GM12878 (cell line): ENCODE results near the gene PRRC2C. TPM values are rescaled to one million over a fixed set of nuclear protein-coding genes. Genes with fewer than 3 reads are reported as not detected.

Experiments
- ATAC-seq: fragments of 200-7000 bp; cut with Tn5 transposase; 3 replicates; pipeline ENCODE4 v1.9.1; 2020; ENCODE audit warnings: mild to moderate bottlenecking, moderate library complexity
- BruUV-seq: library from RNA; stranded (reverse); fragments of 400-500 nt; replicated peaks from 2 replicates; lab custom pipeline; 2021; lab: Mats Ljungman, UMichigan
- CTCF ChIA-PET: fragments of 300-600 bp; sonication (Branson Sonifier 250); formaldehyde crosslinking; extraction: SDS; loops from one replicate; lab custom pipeline; 2021; ENCODE audit warnings: inconsistent platforms; lab: Yijun Ruan, JAX
- POLR2A ChIA-PET: fragments of 350-600 bp; formaldehyde crosslinking; extraction: SDS; loops from one replicate; lab custom pipeline; 2021; ENCODE audit warnings: inconsistent platforms; lab: Charles Lee
- RAD21 ChIA-PET: fragments of 300-600 bp; sonication (Branson Sonifier 250); formaldehyde crosslinking; loops from one replicate; lab custom pipeline; 2023; ENCODE audit warnings: antibody characterized with exemption; ENCODE audit not compliant: unreplicated experiment; lab: Charles Lee
- SMC1A ChIA-PET: fragments of 300-600 bp; sonication (Branson Sonifier 250); formaldehyde crosslinking; loops from one replicate; lab custom pipeline; 2023; ENCODE audit not compliant: unreplicated experiment, uncharacterized antibody; lab: Charles Lee
- DNase-seq: peaks from one replicate; pipeline ENCODE4 v3.0.0-alpha.2; 2011; ENCODE audit warnings: low read depth, low spot score
- FAIRE-seq: peaks from 3 replicates; lab custom pipeline; 2011; peaks lifted over from hg19 to GRCh38; lab: Jason Lieb, UNC
- H2AFZ ChIP-seq: 2 replicates; pipeline ENCODE4 v1.6.0; 2011; ENCODE audit warnings: low read depth, low read length, control low read depth; ENCODE audit not compliant: control insufficient read depth
- H3K27ac ChIP-seq: 2 replicates; pipeline ENCODE4 v1.5.1; 2011; ENCODE audit warnings: control low read depth; ENCODE audit not compliant: control insufficient read depth, insufficient read depth
- H3K27me3 ChIP-seq, 2 experiments: replicated peaks in 1 of 2; 2 replicates each; pipeline versions ENCODE4 v1.6.0 to v1.6.1; 2011; ENCODE audit warnings: low read length in 1 of 2; ENCODE audit not compliant: control insufficient read depth in 2 of 2, insufficient read depth in 2 of 2
- H3K36me3 ChIP-seq, 2 experiments: 2 replicates each; pipeline ENCODE4 v1.5.1; 2011; ENCODE audit warnings: low read length in 1 of 2; ENCODE audit not compliant: control insufficient read depth in 2 of 2, insufficient read depth in 2 of 2
- H3K4me1 ChIP-seq: 2 replicates; pipeline ENCODE4 v1.6.1; 2011; ENCODE audit warnings: mild to moderate bottlenecking, low read length, moderate library complexity, mixed read lengths; ENCODE audit not compliant: control insufficient read depth, insufficient read depth
- H3K4me2 ChIP-seq: 2 replicates; pipeline ENCODE4 v1.6.0; 2011; ENCODE audit warnings: control low read depth; ENCODE audit not compliant: control insufficient read depth, insufficient read depth
- H3K4me3 ChIP-seq: fragments of 200-600 bp; sonication (generic); 2 replicates; pipeline ENCODE4 v1.5.1; 2016
- H3K79me2 ChIP-seq: 2 replicates; pipeline ENCODE4 v1.6.0; 2011; ENCODE audit warnings: low read length; ENCODE audit not compliant: control insufficient read depth, insufficient read depth
- H3K9ac ChIP-seq: 2 replicates; pipeline ENCODE4 v1.8.0; 2011; ENCODE audit warnings: low read length, control low read depth, mixed read lengths; ENCODE audit not compliant: control insufficient read depth, insufficient read depth
- H3K9me3 ChIP-seq: replicated peaks from 3 replicates; pipeline ENCODE4 v1.5.1; 2011; ENCODE audit warnings: mild to moderate bottlenecking, low read length; ENCODE audit not compliant: control insufficient read depth, insufficient read depth
- H4K20me1 ChIP-seq: 2 replicates; pipeline ENCODE4 v1.6.0; 2011; ENCODE audit not compliant: control insufficient read depth, insufficient read depth
- ESRRA ChIP-seq: IDR thresholded peaks from 2 replicates; pipeline ENCODE4 v1.6.1; 2012; ENCODE audit warnings: mild to moderate bottlenecking, low read length, improper control_type of control experiment
- EZH2 ChIP-seq: IDR thresholded peaks from 2 replicates; pipeline ENCODE4 v1.6.1; 2012; ENCODE audit warnings: low read depth, mild to moderate bottlenecking, control low read depth, inconsistent platforms, low read length, borderline replicate concordance; ENCODE audit not compliant: control insufficient read depth
- MYB ChIP-seq: fragments of 150-350 bp; IDR thresholded peaks from 2 replicates; pipeline ENCODE4 v1.6.1; 2014; ENCODE audit warnings: mild to moderate bottlenecking, low read depth, low read length, borderline replicate concordance
- POLR2AphosphoS5 ChIP-seq: IDR thresholded peaks from 2 replicates; pipeline ENCODE4 v1.6.1; 2011; ENCODE audit warnings: mild to moderate bottlenecking, low read length, inconsistent platforms
- SKIL ChIP-seq: fragments of 450-650 bp; IDR thresholded peaks from 2 replicates; pipeline ENCODE4 v1.6.1; 2017; ENCODE audit warnings: mild to moderate bottlenecking, low read depth, inconsistent platforms; ENCODE audit not compliant: poor library complexity, severe bottlenecking
- SUPT20H ChIP-seq: IDR thresholded peaks from 2 replicates; pipeline ENCODE4 v1.6.1; 2011; ENCODE audit warnings: low read depth, mild to moderate bottlenecking, low read length, moderate library complexity, borderline replicate concordance; ENCODE audit not compliant: control insufficient read depth
- TBL1XR1 ChIP-seq: IDR thresholded peaks from 2 replicates; pipeline ENCODE4 v1.6.1; 2012; ENCODE audit warnings: low read depth, low read length, improper control_type of control experiment
- ZBTB33 ChIP-seq: fragments of 450-650 bp; IDR thresholded peaks from 2 replicates; pipeline ENCODE4 v1.6.1; 2017; ENCODE audit warnings: mild to moderate bottlenecking
- ZNF384 ChIP-seq: IDR thresholded peaks from 2 replicates; pipeline ENCODE4 v1.6.1; 2012; ENCODE audit warnings: low read depth, mild to moderate bottlenecking, low read length, improper control_type of control experiment, borderline replicate concordance
- WGBS: methylation state at CpG from one replicate; pipeline ENCODE4 v1.1.6; 2016; ENCODE audit warnings: low lambda C conversion rate; ENCODE audit not compliant: insufficient replicate concordance, insufficient coverage; ENCODE audit errors: missing lambda C conversion rate; 5-methylcytosine and 5-hydroxymethylcytosine counted together
- in situ Hi-C: fragments of 300-500 bp; cut with MboI; formaldehyde crosslinking; loops from 9 replicates; pipeline ENCODE4 v1.14.3; 2018; ENCODE audit warnings: mixed read lengths
- intact Hi-C: fragments of 100-400 bp; cut with micrococcal nuclease; formaldehyde crosslinking; loops from one replicate; pipeline ENCODE4 v1.14.2; 2022; ENCODE audit not compliant: unreplicated experiment
- polyA plus RNA-seq, 11 experiments: library from polyadenylated mRNA; depleted of rRNA in 4 of 11; unstranded in 6 of 11; stranded (reverse) in 5 of 11; fragments of >200 nt; fragmentation: Nextera tagmentation in 4 of 11; fragmentation: Illumina TruSeq in 1 of 11; extraction: Ambion mirVana in 4 of 11; extraction: Trizol in 1 of 11; gene quantifications; 1 replicate in 1 of 11; 2 replicates in 10 of 11; pipeline versions ENCODE4 v1.2.1 to v1.2.3, GENCODE V29; 2011 to 2016; ENCODE audit warnings: inconsistent platforms in 2 of 11, missing spikeins in 2 of 11, low read depth in 1 of 11
- total RNA-seq, 4 experiments: library from RNA; depleted of rRNA in 3 of 4; stranded (reverse); fragments of >200 nt in 3 of 4; fragmentation: Illumina TruSeq in 1 of 4; extraction: Trizol in 1 of 4; gene quantifications; 2 replicates each; pipeline versions ENCODE4 v1.2.1 to v1.2.3, GENCODE V29; 2013 to 2021
- TF ChIP-seq, protein P1 (sequence below): IDR thresholded peaks from 2 replicates; pipeline ENCODE4 v1.6.1; 2012; ENCODE audit warnings: mild to moderate bottlenecking, low read depth, low read length

PRRC2C gene
- total and polyA plus RNA-seq, 10 of the 15 experiments (the other 5 are each of a cell fraction or from before 2014, with no cell fraction given), result 53.4 to 182 (median 91.8) TPM

DNA sequence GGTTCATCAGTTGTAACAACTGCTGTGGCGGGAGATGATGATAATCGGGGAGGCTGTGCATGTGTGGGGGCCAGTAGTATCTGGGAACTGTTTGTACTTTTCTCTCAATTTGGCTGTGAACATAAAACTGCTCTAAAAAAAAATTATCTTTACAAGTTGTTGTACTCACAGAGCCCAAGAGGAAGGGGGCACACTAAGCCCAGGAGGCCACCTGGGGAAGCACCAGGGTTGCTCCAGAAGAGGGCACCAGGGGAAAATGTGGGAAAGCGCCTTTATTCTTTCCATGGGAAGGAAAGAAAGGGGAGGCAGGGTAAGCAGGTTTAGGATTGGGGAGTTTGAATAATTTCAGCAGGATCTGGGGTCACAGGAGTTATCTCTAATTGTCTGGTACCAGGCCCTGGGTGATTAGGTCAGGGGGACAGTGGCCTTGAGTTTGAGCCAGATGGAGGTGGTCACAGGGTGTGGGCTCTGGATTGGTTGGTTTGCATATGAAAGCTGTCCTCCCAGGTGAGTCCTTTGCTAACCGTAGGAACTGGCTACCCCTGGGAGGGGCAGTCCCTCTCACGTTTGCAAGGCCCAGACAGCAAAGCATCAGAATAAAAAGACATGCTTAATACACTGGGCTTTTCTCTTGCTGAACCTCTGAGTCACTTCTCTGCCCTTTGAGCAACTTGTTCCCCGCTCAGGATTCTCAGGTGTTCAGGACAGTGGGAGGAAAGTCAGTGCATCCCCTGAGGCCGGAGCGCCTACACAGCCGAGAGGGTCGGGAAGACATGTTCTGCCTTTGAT, 155.9 kb downstream of the PRRC2C start:
- CTCF ChIA-PET, result interaction anchor here (0.9 to 7.5 kb wide), 9 partner anchors 8 to 162 kb away, joined by 3 to 60 read pairs (median 3); partner anchors contain the start of gene PRRC2C
- Histone ChIP-seq H3K9me3 (no peaks in the 10 kb centered on the region), H3K79me2 (no peaks in the 10 kb centered on the region), H2AFZ (no peak overlapping the region), H4K20me1 (no peaks in the 10 kb centered on the region; the same call in 1 of the 2 replicates), H3K4me2 (no peak overlapping the region), H3K36me3 (no peaks in the 10 kb centered on the region), H3K4me1 (no peaks in the 10 kb centered on the region), H3K4me3 (no peak overlapping the region), H3K27ac (no peak overlapping the region), H3K27me3 (peaks cover 0 to 4% of the 10 kb centered on the region in 2 experiments; a peak in 1 of 4 replicates), H3K9ac (no peak overlapping the region)
- intact Hi-C loops (loop anchor here (10.0 kb wide), 1 partner anchor 144 kb away; the partner anchor contains the start of gene METTL13), in situ Hi-C loops (loop anchor here (5.0 kb wide), 1 partner anchor 341 kb away; no protein-coding TSS in a partner anchor)
- DNase-seq, result no peak
- BruUV-seq, result no TSS peak
- ATAC-seq, result no peak
- RAD21 ChIA-PET, result interaction anchor here (1.2 kb wide), 1 partner anchor 14 kb away, joined by 3 read pairs; no protein-coding TSS in a partner anchor
- POLR2A ChIA-PET, result no interaction called here
- SMC1A ChIA-PET, result interaction anchor here (1.4 kb wide), 2 partner anchors 25 to 43 kb away, joined by 4 to 5 read pairs; no protein-coding TSS in a partner anchor
- no peak for FAIRE-seq
- 28% methylated on average over 10 of the region's 10 CpGs for WGBS
- TF ChIP-seq MYB (no peak), EZH2 (no peak), POLR2AphosphoS5 (no peak), TBL1XR1 (no peak), ESRRA (no peak), SKIL (no peak), ZNF384 (no peak), SUPT20H (no peak), ZBTB33 (no peak)
- TF ChIP-seq, protein P1, sequence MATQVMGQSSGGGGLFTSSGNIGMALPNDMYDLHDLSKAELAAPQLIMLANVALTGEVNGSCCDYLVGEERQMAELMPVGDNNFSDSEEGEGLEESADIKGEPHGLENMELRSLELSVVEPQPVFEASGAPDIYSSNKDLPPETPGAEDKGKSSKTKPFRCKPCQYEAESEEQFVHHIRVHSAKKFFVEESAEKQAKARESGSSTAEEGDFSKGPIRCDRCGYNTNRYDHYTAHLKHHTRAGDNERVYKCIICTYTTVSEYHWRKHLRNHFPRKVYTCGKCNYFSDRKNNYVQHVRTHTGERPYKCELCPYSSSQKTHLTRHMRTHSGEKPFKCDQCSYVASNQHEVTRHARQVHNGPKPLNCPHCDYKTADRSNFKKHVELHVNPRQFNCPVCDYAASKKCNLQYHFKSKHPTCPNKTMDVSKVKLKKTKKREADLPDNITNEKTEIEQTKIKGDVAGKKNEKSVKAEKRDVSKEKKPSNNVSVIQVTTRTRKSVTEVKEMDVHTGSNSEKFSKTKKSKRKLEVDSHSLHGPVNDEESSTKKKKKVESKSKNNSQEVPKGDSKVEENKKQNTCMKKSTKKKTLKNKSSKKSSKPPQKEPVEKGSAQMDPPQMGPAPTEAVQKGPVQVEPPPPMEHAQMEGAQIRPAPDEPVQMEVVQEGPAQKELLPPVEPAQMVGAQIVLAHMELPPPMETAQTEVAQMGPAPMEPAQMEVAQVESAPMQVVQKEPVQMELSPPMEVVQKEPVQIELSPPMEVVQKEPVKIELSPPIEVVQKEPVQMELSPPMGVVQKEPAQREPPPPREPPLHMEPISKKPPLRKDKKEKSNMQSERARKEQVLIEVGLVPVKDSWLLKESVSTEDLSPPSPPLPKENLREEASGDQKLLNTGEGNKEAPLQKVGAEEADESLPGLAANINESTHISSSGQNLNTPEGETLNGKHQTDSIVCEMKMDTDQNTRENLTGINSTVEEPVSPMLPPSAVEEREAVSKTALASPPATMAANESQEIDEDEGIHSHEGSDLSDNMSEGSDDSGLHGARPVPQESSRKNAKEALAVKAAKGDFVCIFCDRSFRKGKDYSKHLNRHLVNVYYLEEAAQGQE, result no peak
